ENCODE measurements around the gene ASCC3.

ASCC3 gene

GRCh38 chr6:100514660-100515059, 366.5 kb downstream of the ASCC3 start:
- Histone ChIP-seq H2AFZ (ENCODE audit: low read length) (no peak overlapping the region), H3K36me3 (ENCODE audit: insufficient read depth, low read length) (peaks cover 51% of the 10 kb centered on the region)

GRCh38 chr6:100512203-100512862, 368.8 kb downstream of the ASCC3 start:
- no peaks in the 10 kb centered on the region for H3F3A ChIP-seq (ENCODE audit: insufficient read depth, low read length)
- no peaks in the 10 kb centered on the region for H3K4me1 ChIP-seq (ENCODE audit: insufficient read depth, low read length, severe bottlenecking)
- no peaks in the 10 kb centered on the region for H3K79me2 ChIP-seq (ENCODE audit: insufficient read depth, low read length)
- peaks cover 59% of the 10 kb centered on the region for H3K36me3 ChIP-seq (ENCODE audit: insufficient read depth, low read length)
- no peak overlapping the region for H3K27ac ChIP-seq (ENCODE audit: low read depth, low read length, poor library complexity, severe bottlenecking)
- no peak overlapping the region for H3K9ac ChIP-seq (ENCODE audit: low read length)
- no peaks in the 10 kb centered on the region for H3K9me3 ChIP-seq (ENCODE audit: low read length)
- H3K27me3 ChIP-seq (ENCODE audit: insufficient read depth, low read length), result no peaks in the 10 kb centered on the region
- H3K4me2 ChIP-seq (ENCODE audit: low read length), result no peak overlapping the region
- H3K9me2 ChIP-seq (ENCODE audit: low read depth, low read length), result no peaks in the 10 kb centered on the region
- no peaks in the 10 kb centered on the region for H4K20me1 ChIP-seq (ENCODE audit: insufficient read depth, low read length)
- no peak overlapping the region for H3K4me3 ChIP-seq (ENCODE audit: low read depth, low read length, poor library complexity, severe bottlenecking)
- no peak for TF ChIP-seq EZH2 (IDR thresholded peaks at IDR 0.05; ENCODE audit: borderline replicate concordance, low read length)
- no peak for TF ChIP-seq CTCF (IDR thresholded peaks at IDR 0.05; ENCODE audit: low read length)
- H2AFZ ChIP-seq (ENCODE audit: low read length), result no peak overlapping the region

More at GRCh38 chr6:100514660-100515059, 366.5 kb downstream of the ASCC3 start:
- H3K4me2 ChIP-seq (ENCODE audit: low read length), result no peak overlapping the region
- no peaks in the 10 kb centered on the region for H4K20me1 ChIP-seq (ENCODE audit: insufficient read depth, low read length)
- no peaks in the 10 kb centered on the region for H3K79me2 ChIP-seq (ENCODE audit: insufficient read depth, low read length)
- no peaks in the 10 kb centered on the region for H3K9me3 ChIP-seq (ENCODE audit: low read length)
- H3K9ac ChIP-seq (ENCODE audit: low read length), result no peak overlapping the region
- no peaks in the 10 kb centered on the region for H3K4me1 ChIP-seq (ENCODE audit: insufficient read depth, low read length, severe bottlenecking)
- TF ChIP-seq EZH2 (IDR thresholded peaks at IDR 0.05; ENCODE audit: borderline replicate concordance, low read length) (no peak), CTCF (IDR thresholded peaks at IDR 0.05; ENCODE audit: low read length) (no peak)
- H3K27ac ChIP-seq (ENCODE audit: low read depth, low read length, poor library complexity, severe bottlenecking), result no peak overlapping the region
- H3F3A ChIP-seq (ENCODE audit: insufficient read depth, low read length), result no peaks in the 10 kb centered on the region
- H3K27me3 ChIP-seq (ENCODE audit: insufficient read depth, low read length), result no peaks in the 10 kb centered on the region
- no peak overlapping the region for H3K4me3 ChIP-seq (ENCODE audit: low read depth, low read length, poor library complexity, severe bottlenecking)
- no peaks in the 10 kb centered on the region for H3K9me2 ChIP-seq (ENCODE audit: low read depth, low read length)

DNA sequence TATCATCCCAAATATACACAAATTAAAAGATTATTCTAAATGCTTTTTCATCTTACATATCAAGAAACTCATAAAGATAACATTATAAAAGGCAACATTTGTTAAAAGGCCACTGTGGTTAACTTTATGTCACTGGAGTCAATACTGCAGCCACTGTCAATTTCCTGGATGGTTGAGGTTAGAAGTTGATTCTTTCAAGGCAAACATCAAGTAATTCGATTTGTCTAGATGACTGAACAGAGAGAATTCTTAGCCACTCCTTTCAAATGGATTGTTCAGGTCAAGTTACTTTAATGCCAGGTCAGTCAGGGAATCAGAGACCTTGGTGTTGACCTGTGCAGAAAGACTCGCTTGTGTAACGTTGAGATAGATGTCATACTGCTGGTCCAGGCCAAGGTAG, 372.0 kb downstream of the ASCC3 start:
- no peaks in the 10 kb centered on the region for H4K20me1 ChIP-seq (ENCODE audit: insufficient read depth, low read length)
- H3K79me2 ChIP-seq (ENCODE audit: insufficient read depth, low read length), result no peaks in the 10 kb centered on the region
- H2AFZ ChIP-seq (ENCODE audit: low read length), result no peak overlapping the region
- H3K27me3 ChIP-seq (ENCODE audit: insufficient read depth, low read length), result no peaks in the 10 kb centered on the region
- H3K36me3 ChIP-seq (ENCODE audit: insufficient read depth, low read length), result peaks cover 40% of the 10 kb centered on the region
- H3K4me2 ChIP-seq (ENCODE audit: low read length), result no peak overlapping the region
- no peak overlapping the region for H3K9ac ChIP-seq (ENCODE audit: low read length)
- H3K4me1 ChIP-seq (ENCODE audit: insufficient read depth, low read length, severe bottlenecking), result no peaks in the 10 kb centered on the region
- no peaks in the 10 kb centered on the region for H3F3A ChIP-seq (ENCODE audit: insufficient read depth, low read length)
- H3K27ac ChIP-seq (ENCODE audit: low read depth, low read length, poor library complexity, severe bottlenecking), result no peak overlapping the region
- H3K9me2 ChIP-seq (ENCODE audit: low read depth, low read length), result no peaks in the 10 kb centered on the region
- no peak for TF ChIP-seq CTCF (IDR thresholded peaks at IDR 0.05; ENCODE audit: low read length)
- no peak for TF ChIP-seq EZH2 (IDR thresholded peaks at IDR 0.05; ENCODE audit: borderline replicate concordance, low read length)
- no peaks in the 10 kb centered on the region for H3K9me3 ChIP-seq (ENCODE audit: low read length)
- H3K4me3 ChIP-seq (ENCODE audit: low read depth, low read length, poor library complexity, severe bottlenecking), result no peak overlapping the region

Measured in OCI-LY1 (cell line).